Stimulated activated CD4-positive, alpha-beta T cell treated with anti-CD3 and anti-CD28 coated beads, Interleukin-2, amount 100 ng/mL, for 48 hours (primary cell): ENCODE results near the gene SUMO4.

Source experiments
- DNase-seq, 2 donors: peaks; one replicate each; pipeline ENCODE4 v3.0.0-alpha.2; 2020

SUMO4 gene

DNA sequence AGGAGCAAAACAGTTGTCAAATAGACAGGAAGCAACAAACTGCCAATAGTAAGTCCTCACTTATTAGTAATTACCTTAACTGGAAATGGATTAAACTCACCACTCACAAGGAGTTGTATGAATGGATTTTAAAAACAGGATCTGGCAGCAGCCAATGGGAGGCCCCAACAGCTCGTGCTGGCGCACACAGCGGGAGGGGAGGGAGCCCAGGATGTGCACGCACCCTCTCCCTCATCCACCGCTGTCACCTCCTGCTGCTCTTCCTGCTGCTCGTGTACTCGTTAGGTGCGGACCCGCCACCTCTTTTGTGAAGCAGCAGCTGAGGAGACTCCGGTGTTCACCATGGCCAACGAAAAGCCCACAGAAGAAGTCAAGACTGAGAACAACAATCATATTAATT, at the start of gene SUMO4:
SUMO4 (plus strand) TSS at position 213 of the 400 bp plus-strand sequence; CDS start at position 343, 130 bp downstream.
- no peak for DNase-seq

DNA sequence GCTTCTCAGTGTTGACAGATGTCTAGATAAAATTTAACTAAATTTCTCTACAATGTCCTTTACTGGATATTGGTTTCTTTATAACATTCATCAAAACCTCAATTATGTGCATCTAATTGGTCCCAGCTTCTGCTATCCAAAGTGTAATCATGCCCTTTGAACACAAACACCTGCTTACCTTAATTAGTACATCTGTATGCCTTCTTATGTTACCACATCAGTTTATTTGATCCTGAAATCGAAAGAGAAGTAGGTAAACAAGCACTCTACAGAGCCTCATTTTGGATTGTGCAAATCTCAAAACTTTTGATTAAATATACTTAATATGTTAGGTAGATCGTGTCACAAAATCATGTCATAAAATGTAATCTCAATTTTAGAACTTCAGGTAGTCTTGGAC, 46.1 kb upstream of the SUMO4 start:
- DNase-seq = no peak

DNA sequence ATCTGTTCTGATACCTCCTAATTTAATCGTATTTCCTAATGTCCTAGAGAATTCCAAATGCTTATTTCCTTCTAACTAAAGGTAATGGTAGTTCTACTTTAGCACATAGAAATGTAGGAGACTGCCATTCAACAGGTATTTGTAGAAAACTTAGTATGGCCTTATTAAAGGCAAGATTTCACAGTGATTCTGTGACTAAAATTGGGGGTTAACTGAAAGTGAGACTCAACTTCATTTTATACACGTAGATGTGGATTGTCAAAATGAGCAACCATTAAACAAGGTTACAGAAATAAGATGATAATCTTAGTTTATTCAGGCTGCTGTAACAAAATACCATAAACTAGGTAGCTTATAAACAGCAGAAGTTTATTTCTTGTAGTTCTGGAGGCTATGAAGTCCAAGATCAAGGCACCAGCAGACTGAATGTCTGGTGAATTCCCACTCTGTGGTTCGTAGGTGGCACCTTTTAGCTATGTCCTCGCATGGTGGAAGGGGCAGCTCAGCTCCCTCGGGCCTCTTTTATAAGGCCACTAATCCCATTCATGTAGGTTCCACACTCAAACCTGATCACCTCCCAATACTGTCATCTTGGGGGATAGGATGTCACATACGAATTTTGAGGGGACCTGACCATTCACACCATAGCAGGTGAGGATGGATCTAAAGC, 43.8 kb upstream of the SUMO4 start:
- DNase-seq = no peak

DNA sequence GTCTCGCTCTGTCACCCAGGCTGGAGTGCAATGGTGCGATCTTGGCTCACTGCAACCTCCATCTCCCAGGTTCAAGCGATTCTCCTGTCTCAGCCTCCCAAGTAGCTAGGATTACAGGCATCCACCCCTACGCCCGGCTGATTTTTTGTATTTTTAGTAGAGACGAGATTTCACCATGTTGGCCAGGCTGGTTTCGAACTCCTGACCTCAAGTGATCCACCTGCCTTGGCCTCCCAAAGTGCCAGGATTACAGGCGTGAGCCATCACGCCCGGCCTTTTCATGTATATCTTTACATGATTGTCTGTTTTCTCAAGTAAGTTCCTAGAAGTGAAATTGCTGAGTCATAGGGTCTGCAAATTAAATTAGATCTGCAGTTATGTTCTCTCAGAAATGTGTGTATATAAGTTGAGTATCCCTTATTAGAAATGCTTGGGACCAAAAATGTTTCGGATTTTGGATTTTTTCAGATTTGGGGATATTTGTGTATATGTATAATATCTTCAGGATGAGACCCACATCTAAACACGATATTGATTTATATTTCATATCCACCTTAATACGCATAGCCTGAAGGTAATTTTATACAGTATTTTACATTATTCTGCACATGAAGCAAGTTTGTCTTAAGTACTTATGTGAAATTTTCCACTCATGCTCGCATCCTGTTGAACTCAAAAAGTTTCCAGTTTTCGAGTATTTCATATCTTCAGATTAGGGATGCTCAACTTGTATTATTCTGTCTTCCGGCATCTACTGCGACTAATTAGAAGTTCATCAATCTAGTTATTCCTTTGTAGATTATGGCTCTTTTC, 42.1 kb upstream of the SUMO4 start:
- no peak for DNase-seq

DNA sequence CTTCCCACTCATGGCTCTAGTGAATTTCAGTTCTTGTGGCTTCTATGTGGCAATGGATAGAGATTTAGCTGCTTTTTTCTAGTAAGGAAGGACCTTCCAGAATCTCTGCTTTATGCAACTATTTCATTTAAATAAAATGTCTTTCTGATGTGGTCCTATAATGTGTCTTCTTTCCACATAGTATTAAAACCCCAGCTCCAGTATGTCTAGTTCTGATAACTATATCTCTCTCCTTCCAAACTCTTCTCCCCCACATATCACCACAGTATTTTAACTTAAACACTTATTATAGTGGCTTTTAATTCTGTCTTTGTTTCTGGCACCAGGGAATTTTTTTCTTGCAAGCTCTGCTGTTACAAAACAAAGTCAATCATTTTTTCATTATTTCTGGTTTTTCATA, 40.6 kb upstream of the SUMO4 start:
- DNase-seq = no peak

DNA sequence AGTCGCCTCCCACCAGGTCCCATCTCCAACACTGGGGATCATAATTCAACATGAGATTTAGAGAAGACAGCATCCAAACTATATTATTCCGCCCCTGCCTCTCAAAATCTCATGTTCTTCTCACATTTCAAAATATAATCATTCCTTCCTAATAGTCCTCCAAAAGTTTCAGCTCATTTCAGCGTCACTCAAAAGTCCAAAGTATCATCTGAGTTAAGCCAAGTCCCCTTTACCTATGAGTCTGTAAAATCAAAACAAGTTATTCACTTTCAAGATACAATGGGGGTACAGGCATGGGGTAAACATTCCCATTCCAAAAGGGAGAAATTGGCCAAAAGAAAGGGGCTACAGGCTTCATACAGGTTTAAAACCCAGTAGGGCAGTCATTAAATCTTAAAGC, 39.5 kb upstream of the SUMO4 start:
- DNase-seq = no peak

DNA sequence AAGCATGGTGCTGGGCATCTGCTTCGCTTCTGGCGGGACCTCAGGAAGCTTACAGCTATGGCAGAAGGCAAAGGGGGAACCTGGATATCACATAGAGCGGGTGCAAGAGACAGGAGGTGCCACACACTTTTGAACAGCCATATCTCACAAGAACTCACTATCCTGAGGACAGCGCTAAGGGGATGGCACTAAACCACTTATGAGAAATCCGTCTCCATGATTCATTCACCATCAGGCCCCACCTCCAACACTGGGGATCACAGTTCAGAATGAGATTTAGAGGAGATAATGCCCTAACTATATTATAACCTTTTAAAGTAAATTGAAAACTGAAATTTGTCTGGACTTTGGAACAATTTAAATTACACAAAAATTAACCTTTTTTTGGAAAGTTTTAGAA, 37.8 kb upstream of the SUMO4 start:
- no peak for DNase-seq

DNA sequence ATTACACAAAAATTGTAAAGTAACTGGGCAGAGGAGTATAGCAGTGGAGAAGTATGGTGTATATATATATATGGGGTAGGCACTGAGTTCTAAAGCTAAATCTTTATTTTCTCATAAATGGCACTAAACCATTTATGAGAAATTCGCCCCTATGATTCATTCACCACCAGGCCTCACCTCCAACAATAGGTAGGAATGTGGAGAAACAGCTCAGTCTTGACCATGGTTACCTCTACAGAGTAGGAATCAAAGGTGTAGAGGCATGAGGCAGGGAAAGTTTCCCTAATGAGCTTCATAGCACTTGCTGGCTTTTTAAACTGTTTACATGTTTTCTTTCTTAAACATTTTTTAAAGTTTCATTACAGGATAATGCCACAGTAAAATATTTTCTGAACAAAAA, 36.9 kb upstream of the SUMO4 start:
- DNase-seq = no peak

GRCh38 chr6:149364557-149364956, 35.5 kb upstream of the SUMO4 start:
- DNase-seq = no peak

DNA sequence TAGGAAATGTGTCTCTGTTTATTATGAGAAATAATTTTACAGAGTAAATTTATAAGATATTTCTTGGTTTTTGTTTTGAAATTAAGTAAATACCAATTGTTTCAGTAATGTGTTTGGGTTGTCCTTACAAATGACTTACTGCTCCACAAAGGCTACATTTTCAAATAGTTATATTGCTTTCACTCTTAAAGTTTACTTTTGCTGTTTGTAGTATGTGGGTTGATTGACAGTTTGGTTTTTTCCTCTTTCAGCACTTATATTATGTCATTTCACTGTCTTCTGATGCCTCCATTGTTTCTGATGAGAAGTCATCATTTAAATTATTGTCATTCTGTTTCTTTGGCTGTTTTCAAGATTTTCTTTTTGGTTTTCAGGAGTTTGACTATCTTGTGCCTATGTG, 34.9 kb upstream of the SUMO4 start:
- no peak for DNase-seq

- DNase-seq = no peak
Observed at GRCh38 chr6:149366267-149366921, 33.7 kb upstream of the SUMO4 start.

DNA sequence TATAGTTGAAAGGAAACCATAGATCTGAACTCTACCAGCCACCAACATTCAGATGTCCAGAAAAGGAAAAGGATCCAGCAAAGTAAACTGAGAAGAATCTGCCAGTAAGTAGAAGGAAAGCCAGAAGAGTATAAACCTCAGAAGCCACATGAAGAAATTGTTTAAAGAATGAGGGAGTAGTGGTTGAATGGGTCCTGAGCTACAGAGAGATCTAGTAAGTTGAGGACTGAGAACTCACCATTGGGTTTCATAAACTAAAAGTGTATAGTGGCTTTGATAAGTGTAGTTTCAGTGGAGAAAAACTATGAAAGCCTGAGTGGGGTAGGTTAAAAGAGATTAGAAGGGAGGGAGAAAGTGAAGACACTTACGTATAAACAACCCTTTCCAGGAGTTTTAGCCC, 32.0 kb upstream of the SUMO4 start:
- DNase-seq = no peak

- DNase-seq = no peak
Observed at GRCh38 chr6:149371154-149371553, 28.9 kb upstream of the SUMO4 start.

GRCh38 chr6:149372062-149372461, 28.0 kb upstream of the SUMO4 start:
- DNase-seq = no peak

- no peak for DNase-seq
Observed at GRCh38 chr6:149373511-149373910, 26.6 kb upstream of the SUMO4 start.

DNA sequence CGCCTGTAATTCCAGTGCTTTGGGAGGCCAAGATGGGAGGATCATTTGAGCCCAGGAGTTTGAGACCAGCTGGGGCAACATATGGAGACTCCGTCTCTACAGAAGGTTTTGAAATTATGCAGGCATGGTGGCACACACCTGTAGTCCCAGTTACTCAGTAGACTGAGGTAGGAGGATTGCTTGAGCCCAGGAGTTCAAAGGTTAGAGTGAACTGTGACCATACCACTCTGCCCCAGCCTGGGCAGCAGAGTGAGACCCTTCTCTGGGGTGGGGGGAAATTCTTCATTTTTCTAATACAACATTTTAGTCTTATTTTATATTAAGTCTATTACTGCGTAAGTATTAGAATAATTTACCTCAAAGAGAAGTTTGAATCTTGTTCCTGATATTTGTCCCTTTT, 20.1 kb upstream of the SUMO4 start:
- DNase-seq = no peak

GRCh38 chr6:149380523-149380922, 19.5 kb upstream of the SUMO4 start:
- DNase-seq = no peak

- no peak for DNase-seq
Observed at GRCh38 chr6:149383371-149383770, 16.7 kb upstream of the SUMO4 start.

GRCh38 chr6:149384464-149384863, 15.6 kb upstream of the SUMO4 start:
- DNase-seq = no peak

- no peak for DNase-seq
Observed at GRCh38 chr6:149385998-149386646, 13.9 kb upstream of the SUMO4 start.

DNA sequence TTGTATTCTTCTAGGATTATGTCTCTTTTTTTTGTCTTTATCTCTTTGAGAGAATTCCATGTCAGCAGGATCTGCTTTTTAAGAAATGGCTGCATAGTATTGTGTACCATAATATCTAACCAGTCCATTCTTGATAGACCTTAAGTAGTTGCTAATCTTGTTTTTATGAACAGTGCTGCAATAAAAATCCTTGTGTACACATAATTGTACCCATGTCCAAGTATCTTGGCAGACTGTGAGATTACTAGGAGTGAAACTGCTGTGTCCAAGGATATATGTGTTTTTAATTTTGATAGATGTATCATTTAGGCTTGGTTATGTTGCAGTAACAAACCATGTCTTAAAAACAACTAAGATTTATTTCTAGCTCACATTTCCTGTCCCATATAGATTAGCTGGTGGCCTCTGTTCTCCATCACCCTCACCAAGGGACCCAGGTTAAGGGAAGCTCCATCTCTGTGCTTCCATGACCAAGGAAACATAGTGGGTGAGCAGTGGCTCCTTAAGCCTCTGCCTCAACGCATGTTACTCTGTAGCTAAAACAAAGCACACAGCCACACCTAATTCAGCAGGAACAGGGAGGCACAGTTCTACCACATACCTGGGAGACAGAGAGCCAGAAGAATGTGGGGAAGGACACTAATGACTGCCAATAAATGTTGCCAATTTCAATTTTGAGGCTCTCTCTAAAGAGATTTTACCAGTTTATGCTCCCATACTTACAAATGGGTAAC, 12.1 kb upstream of the SUMO4 start:
- DNase-seq = no peak

GRCh38 chr6:149389509-149390297, 10.4 kb upstream of the SUMO4 start:
- no peak for DNase-seq
